ENCODE measurements around the gene USE1. TPM values are rescaled to one million over a fixed set of nuclear protein-coding genes. Genes with fewer than 3 reads are reported as not detected.

The USE1 gene
- total and polyA plus RNA-seq, 2 experiments from 2014 or later = 15.5 to 19.4 TPM

- TF ChIP-seq REST (IDR thresholded peaks at IDR 0.05; ENCODE audit: unreplicated experiment) (no peak), ETS1 (IDR thresholded peaks at IDR 0.05) (no peak), ZNF331 (CRISPR knock-in tag; IDR thresholded peaks at IDR 0.05; ENCODE audit: low read depth) (no peak), EZH2phosphoT487 (IDR thresholded peaks at IDR 0.05; ENCODE audit: unreplicated experiment) (no peak), STAT1 (IDR thresholded peaks at IDR 0.05; ENCODE audit: unreplicated experiment) (no peak), NANOG (IDR thresholded peaks at IDR 0.05; ENCODE audit: borderline replicate concordance) (no peak), ZNF114 (CRISPR knock-in tag; IDR thresholded peaks at IDR 0.05) (no peak), JUNB (IDR thresholded peaks at IDR 0.05; ENCODE audit: unreplicated experiment) (no peak), CTCF (conservative IDR thresholded peaks at IDR 0.05; ENCODE audit: low read depth in 2 of 2) (no peak), POLR2AphosphoS5 (IDR thresholded peaks at IDR 0.05; ENCODE audit: low read depth) (no peak)
Measured at GRCh38 chr19:17216058-17216670, 1.0 kb downstream of the USE1 start (continued).

- Histone ChIP-seq H3K27me3 (ENCODE audit: insufficient read depth) (no peaks in the 10 kb centered on the region), H3K4me1 (ENCODE audit: insufficient read depth) (no peaks in the 10 kb centered on the region), H3K9me2 (ENCODE audit: insufficient read depth) (no peaks in the 10 kb centered on the region), H2AFZ (no peak overlapping the region), H3K4me3 (no peak overlapping the region), H3K36me3 (ENCODE audit: insufficient read depth) (peaks cover 5% of the 10 kb centered on the region; the same call in 1 of the 2 replicates), H4K20me1 (replicated peaks; ENCODE audit: insufficient read depth) (no peaks in the 10 kb centered on the region), H3K79me2 (replicated peaks; ENCODE audit: insufficient read depth) (no peaks in the 10 kb centered on the region), H3F3A (replicated peaks; ENCODE audit: low read depth) (0 out of 2 replicates have a peak, but pooled peaks cover 9% of the 10 kb centered on the region), H3K4me2 (no peak overlapping the region), H3K27ac (ENCODE audit: low read depth) (no peak overlapping the region)
- Mint-ChIP-seq H3K9me3 (no peaks in the 10 kb centered on the region; the same call in 2 of the 3 replicates), H3K4me3 (no peak overlapping the region), H3K4me1 (peaks cover 10% of the 10 kb centered on the region), H3K36me3 (ENCODE audit: low read depth) (peaks cover 24% of the 10 kb centered on the region), H3K27ac (peak overlapping the region; percentile 29; the same call in 1 of the 2 replicates), H3K27me3 (ENCODE audit: insufficient read depth, low read depth, poor library complexity) (peaks cover 14% of the 10 kb centered on the region)
- DNase-seq (ENCODE audit: low spot score) (no peak), ATAC-seq (no peak)
- TF ChIP-seq STAT1 (IDR thresholded peaks at IDR 0.05; ENCODE audit: unreplicated experiment) (no peak), EZH2 (IDR thresholded peaks at IDR 0.05; ENCODE audit: low read depth, unreplicated experiment) (no peak), NANOG (IDR thresholded peaks at IDR 0.05; ENCODE audit: borderline replicate concordance) (no peak), ZNF114 (CRISPR knock-in tag; IDR thresholded peaks at IDR 0.05) (no peak), ZNF331 (CRISPR knock-in tag; IDR thresholded peaks at IDR 0.05; ENCODE audit: low read depth) (no peak), REST (IDR thresholded peaks at IDR 0.05; ENCODE audit: unreplicated experiment) (no peak), CTCF (conservative IDR thresholded peaks at IDR 0.05; ENCODE audit: low read depth in 2 of 2) (no peak), JUNB (IDR thresholded peaks at IDR 0.05; ENCODE audit: unreplicated experiment) (no peak)
Measured at GRCh38 chr19:17219286-17219685, 4.1 kb downstream of the USE1 start.

Data from GM23338 (cell line).